Glomerular visceral epithelial cell (primary cell): ENCODE measurements around the gene ONECUT3.

Experiments used
- DNase-seq: peaks from one replicate; pipeline ENCODE4 v3.0.0-alpha.2; 2016; ENCODE audit errors: extremely low spot score

Gene ONECUT3

DNA sequence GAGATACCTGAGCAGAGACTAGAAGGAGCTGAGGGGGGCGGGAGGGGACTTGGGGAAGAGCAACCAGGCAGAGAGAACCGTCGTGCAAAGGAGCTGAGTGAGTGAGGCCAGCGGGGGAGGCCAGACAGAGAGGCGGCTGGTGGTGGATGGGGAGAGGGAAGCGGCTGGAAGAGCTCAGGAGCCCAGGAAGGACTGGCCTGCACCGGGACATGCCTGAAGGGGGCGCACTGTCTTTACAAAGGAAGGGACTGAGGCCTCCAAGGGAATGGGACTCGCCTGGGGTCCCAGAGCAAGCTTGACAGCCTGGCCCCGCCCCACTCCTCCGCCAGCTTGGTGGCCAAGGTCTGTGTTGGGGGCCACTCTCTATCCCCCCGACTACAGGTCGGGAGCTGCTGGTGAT lies 14.9 kb downstream of the ONECUT3 start:
- DNase-seq: no peak

DNA sequence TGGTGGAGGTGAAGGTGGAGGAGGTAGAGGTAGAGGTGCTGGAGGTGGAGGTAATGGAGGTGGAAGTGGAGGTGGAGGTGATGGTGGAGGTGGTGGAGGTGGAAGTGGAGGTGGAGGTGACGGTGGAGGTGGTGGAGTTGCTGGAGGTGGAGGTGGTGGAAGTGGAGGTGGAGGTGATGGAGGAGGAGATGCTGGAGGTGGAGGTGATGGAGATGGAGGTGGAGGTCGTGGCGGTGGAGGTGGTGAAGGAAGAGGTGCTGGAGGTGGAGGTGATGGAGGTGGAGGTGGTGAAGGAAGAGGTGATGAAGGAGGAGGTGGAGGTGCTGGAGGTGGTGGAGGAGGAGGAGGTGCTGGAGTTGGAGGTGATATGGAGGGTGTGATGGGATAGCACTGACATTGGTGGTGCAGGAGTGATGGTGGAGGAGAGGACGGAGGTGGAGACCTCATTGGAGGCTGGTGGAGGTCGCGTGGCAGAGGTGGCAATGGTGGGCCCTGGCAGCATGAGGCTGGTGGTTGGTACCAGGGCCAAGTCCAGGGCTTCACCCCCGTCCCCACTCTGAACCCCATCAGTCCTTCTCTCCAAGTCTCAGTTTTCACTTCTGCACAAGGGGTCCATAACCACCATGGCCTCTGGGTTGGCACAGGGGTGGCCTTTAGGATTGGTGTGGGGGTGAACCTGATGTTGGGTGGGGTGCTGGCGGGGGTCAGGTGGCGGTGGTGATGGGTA lies 15.8 kb downstream of the ONECUT3 start:
- no peak for DNase-seq

DNA sequence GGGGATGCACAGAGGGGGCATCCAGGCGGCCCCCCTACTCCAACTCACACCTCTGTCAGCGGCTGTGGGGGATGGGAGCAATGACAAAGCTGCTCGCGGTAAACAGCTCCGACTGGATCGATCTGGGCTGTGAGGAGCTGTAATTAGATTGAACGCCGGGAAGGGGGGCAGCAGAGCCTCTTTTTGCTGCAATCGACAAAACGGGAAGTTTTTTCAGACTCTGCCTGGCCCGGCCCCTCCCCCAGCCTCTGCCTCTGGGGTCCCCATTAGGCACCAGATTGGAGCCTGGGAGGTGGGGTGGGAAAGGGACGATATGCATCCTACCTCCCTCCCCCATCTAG lies 16.3 kb downstream of the ONECUT3 start:
- DNase-seq: no peak

DNA sequence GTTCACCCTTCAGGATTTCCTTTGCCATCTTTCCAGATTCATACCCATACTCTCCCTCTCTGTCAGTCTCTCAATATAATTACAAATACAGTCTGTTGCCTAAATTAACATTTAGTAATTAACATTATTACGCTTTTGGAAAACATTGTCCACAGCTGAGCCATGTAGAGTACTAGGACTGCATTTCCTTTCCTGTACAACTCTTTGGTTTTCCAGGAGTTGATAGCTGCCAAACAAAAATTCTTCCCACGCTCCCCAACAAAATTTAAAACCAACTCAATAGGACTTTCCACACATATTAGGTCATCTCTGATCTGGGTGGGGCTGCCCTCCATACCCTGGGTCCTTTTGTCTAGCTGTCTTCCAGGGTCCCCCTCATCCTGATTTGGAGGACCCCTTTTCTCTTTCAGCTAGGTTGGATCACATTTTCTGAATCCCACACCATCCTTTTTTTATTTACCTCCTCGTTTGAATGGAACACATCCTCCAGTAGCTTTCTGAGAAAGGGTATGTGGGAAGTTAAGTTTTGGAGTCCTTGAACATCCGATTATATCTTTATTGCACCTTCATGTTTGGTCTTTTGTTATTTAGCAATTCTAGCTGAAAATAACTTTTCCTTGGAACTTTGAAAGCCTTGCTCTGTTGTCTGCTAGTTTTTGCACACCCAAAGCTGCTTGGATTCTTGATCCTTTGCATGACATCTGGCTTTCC lies 17.7 kb downstream of the ONECUT3 start:
- DNase-seq: no peak

DNA sequence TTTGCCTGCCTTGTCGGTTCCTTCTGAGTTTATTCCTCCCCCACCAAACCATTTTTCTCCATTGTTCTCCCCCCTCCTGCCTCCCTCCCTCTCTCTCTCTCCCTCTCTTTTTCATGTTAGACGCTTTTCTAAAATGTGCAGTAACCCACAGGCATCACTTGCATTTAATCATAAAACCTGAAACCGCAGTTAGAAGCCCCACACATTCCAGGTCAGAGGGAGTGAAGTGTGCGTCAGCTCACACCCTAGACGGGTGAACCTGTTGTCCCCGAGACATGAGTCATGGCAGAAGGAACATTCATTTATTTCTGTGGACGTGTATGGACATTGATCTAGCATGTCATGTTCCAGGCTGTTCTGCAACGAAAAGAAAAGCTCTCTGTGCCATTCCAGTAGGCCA lies 19.9 kb downstream of the ONECUT3 start:
- peak; percentile 86 for DNase-seq

DNA sequence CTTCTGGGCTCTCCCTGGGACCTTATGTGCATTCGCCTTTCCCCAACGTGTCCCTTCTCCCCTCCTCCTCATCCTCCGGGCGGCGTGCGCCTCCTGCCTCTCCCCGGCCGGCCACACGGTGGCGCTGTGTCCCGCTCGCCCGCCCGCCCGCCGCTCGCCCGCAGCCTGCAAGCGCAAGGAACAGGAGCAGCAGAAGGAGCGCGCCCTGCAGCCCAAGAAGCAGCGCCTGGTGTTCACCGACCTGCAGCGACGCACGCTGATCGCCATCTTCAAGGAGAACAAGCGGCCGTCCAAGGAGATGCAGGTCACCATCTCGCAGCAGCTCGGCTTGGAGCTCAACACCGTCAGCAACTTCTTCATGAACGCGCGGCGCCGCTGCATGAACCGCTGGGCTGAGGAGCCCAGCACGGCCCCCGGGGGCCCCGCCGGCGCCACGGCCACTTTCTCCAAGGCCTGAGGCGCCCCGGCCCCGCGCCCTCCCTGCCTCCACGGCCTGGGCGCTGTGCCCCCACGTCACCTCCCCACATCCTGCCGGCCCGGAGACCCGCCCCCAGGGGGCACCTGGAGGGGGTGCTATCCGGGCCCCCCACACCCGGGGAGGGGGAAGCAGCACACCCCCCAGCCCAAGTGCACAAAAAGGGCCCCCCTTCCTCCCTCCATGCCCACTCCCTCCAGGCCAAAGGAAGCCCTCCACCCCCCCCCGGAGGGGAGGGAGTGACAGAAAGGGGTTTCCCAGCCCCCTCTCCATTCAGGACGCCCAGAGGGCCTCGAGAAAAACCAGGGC lies 21.9 kb downstream of the ONECUT3 start:
- peak; percentile 68 for DNase-seq

DNA sequence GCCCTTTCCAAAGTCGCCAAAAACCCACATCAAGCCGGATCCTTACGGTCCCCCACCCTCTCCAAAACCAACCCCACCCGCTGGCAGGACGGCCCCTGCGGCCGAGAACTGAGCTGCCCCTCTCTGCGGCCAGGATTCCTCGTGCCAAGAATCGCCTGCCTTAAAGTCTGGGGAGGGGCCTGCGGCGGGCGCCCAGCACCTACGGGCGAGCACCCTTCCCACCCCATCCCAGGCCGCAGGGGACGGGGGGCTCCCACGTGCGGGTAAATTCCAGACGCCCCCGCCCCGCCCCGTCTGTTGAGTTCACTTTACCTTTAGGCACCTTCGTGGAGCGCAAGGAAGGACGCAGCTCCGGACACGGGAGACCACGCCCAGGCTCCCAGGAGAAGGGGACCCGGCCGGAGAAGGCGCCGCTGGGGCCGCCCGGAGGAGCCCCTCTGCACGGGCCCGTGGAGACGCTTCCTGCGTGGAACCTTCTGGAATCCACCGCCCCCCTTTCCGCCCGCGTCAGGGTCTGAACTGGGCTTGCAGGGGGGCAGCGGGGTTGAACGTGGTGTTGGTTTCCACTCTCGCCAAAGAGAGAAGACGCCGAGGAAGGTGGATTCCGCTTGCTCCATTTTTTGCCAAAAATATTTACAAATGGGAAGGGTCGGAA lies 22.8 kb downstream of the ONECUT3 start:
- DNase-seq: no peak

DNA sequence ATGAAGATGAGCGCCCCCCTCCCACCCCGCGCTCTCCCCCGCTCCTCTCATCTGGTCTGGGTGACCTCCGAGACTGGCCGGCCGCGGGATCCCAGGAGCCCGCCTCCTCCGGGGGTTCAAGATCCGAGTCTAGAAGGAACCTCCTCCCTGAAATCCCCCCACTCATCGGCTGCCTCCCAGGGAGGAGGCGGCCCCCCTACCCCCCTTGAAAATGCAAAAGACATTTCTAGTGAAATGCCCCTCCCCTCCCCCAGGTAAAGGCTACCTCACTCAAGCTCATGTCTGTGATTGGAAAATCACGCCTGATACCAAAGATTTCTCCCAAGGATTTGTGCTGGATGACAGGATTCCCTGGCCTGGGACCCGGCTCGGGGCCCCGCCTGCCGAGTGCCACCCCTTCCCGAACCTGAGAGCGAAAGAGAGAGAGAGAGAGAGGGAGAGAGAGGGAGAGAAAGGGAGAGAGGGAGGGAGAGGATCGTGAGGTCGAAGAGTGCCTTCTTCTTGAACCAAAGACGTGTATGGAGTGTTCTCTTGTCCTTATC lies 23.4 kb downstream of the ONECUT3 start:
- DNase-seq: no peak

DNA sequence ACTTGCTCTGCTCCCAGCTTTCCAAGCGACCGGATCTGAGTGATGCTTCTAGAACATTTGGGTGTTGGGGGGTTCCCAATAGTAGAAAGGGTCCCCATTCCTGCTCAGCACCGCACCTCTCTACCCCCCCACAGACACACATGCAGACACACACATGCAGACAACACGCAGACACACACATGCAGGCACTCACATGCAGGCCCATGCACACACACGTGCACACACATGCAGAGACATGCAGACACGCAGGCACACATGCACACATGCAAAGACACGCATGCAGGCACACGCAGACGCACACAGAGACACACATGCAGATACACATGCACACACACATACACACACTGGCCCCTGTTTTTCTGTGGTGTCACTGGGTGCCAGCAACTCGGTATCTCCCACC lies 23.8 kb downstream of the ONECUT3 start:
- no peak for DNase-seq

DNA sequence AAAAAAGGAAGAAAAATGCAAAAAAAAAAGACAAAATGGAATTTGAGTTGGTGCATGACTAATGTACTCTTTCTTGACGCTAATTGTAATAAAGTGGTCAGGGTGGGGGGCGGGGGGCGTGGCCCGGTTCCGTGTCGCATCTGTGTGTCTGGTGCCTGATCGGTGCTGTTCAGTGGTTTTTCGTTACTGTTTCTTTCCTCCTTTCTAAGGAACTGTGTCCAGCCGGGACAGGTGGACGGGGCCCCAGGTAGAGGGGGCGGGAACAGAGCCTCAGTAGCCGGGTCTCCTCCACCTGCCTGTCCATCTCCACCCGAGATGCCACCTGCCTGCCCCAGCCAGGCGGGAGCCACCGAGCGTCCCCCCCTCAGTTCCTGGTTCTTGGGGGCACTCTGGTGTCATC lies 26.3 kb downstream of the ONECUT3 start:
- no peak for DNase-seq

DNA sequence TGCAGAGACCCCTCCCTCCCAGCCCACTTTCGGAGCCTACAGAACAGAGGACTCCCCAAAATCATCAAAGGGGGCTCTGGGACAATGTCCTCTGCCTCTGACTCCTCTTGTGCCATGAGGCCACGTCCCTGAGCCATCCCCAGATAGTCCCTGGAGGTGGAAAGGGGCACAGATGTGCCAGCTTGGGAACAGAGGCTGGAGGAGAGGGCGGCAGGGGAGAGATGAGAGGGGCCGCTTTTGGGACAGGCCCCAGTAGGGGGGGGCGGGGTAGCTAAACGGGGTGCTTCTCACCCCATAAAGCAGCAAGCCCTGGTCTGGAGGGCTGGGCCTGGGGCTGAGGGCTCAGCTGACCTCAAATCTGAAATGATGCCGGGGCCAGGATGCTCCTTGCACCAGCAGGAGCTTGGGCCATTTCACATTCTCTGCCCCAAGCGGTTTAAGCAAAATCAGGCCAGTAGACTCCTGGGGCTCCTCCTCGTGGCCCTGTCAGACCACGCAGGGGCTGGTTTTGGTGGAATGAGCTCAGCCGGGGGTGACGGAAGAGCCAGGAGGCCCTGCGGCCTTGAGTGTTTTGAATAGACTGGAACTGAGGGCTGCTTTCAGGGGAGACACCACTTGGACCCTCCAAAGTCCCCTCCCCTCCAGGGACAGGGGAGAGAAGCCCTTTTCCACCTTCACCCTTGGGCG lies 27.1 kb downstream of the ONECUT3 start:
- DNase-seq: no peak

DNA sequence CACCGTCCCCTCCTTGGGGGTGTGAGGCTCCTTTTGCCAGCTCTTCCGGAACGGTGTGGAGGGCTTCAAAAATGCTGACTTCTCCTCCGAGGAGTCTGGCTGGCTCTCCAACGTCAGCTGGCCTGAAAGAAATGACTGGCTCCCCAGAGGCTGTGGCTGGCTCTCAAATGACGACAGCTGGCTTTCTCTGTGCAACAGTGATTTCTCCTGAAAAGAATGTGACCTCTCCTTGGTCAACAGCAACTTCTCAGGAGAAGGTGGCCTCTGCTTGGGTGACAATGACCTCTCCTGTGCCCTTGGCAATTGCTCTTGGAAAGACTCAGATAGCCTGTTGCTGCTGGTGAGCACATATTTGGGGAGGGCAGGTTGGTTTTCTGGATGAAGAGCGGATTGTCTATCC lies 29.2 kb downstream of the ONECUT3 start:
- no peak for DNase-seq

DNA sequence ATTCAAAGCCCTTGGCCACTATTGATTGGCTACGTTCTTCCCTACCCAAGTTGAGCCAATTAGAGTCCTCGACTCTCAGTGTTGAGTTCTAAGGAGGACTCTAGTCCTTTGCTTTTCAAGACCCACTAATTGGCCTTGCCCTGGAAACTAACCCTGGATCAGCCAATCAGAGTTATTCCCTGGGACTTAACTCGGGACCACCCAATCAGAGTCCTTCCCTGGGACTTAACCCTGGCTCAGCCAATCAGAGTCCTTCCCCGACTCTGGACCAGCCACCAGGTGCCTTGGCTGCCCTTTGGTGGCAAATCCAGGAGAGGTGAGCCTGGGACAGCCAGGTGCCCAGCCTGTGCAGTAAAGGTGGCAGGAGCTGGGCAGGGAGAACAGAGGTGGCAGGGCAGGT lies 30.0 kb downstream of the ONECUT3 start:
- DNase-seq: no peak

DNA sequence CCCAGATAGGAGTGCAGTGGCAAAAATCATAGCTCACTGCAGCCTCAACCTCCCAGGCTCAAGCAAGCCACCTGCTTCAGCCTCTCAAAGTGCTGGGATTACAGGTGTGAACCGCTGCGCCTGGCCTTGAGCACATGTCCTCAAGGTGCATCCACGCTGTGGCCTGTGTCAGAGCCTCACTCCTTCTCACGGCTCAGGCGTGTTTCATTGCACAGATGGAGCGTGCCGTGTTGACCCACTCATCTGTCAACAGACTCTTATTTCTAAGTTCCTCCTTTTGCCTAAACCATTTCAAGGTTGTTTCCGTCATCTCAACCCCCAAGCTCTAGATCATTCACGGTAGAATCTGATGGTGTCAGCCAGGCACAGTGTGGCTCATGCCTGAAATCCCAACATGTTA lies 30.6 kb downstream of the ONECUT3 start:
- DNase-seq: no peak

DNA sequence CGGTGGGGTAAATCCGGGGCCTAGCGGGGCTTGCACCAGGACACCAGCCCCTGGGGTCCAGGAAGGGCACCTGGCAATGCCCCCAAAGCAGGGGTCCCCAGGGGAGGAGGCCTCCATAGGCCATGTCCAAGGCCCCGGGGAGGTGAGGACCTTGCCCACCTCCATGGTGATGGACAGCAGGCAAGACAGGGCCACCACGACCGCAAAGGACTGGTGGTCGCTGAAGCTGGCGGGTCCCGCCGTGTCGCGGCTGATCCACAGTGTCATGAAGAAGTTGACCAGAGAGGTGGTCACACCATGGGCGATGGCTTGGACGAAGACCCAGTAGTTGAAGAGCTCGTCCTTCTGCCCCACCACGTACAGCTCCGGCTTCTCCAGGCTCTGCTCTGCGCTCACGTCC lies 32.0 kb downstream of the ONECUT3 start:
- DNase-seq: no peak

DNA sequence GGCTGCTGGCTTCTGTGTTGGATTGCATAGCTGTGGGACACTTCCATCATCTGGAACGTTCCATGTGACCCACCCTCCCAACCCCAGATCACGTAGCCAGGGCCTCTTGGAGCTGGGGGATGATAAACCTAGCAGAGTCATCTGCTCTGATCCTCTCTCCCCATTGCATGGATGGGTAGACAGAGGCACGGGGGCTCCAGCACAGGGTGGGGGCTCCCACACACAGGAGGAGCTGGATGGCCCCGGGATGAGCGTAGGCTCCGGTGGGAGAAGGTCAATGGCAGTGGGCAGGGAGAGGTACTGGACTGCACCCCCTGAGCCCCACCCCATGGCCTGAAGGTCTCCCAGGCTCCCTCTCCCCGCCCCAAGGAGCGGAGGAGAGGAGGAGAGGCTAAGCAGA lies 33.4 kb downstream of the ONECUT3 start:
- no peak for DNase-seq

DNA sequence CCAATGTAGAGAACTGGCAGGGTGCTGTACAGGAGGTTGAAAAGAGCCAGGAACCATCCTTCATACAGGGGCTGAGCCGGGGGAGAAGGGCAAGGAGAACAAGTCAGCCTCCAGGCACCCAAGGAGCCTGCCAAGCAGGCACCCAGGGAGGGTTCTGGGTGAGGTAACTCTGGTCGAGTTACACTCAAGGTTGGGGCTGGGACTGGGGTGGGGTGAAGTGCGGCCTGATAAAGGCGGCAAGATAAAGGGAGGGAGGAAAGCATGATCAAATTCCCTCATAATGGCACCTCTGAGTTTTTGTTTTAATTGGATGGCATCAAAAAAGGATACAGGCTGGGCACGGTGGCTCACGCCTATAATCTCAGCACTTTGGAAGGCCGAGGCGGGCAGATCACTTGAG lies 33.8 kb downstream of the ONECUT3 start:
- DNase-seq: no peak

DNA sequence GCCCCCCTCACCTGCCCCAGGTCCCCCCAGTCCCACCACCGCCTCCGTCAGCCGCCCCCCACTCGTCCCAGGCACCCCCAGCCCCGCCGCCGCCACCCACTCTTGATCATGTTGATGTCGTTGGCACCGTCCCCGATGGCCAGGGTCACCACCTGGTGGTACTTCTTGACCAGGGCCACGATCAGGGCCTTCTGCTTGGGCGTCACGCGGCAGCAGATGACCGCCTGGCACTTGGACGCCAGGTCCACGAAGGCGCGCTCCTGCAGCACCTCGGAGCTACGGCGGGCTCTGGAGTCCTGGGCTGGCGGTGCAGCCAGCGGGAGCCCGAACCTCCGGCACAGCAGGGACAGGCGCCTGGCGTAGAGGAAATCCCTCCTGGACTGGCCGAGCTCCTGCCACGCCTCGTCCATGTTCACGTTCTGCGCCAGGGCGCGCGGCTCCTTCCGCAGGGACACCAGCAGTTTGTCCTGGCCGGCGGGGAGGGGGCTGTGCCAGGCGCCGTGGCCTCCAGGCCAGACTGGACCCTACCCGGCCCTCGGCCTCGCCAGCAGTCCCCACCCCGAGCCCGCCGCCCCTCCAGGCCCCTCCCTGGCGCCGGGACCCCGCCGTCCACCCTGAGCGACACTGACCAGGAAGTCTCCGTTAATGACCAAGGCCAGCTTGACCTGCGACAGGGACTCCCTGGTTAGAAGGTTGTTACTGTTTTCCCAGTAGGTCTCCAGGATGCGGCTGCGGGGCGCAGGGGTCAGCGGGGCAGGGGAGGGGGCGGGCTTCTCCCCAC lies 36.1 kb downstream of the ONECUT3 start:
- DNase-seq: peak; percentile 28

DNA sequence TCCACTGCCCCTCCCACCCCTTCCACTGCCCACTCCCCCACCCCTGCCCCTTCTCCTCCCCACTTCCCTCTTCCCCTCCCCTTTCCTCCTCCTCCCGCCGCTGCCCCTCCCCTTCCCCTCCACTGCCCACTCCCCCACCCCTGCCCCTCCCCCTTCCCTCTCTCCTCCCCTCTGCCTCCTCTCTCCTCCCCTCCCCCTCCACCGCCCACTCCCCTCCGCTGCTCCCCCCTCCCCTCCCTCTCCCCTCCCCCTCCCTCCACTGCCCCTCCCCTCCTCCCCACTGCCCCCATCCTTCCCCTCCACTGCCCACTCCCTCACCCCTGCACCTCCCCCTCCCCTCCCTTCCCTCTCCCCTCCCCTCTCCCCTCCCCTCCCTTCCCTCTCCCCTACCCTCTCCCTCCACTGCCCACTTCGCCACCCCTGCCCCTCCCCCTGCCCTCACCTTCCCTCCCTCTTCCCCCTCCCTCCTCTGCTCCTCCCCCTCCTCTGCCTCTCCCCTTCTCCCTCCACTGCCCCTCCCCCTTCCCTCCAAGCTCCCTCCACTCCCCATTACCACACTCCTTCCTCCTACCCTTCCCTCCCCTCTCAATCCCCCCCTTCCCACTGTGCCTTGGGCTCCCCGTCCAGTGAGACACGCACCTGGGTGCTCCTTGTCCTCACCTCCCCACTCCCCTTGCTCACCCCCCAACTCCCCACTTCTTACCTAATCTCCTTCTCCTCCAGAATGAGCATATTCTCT lies 36.9 kb downstream of the ONECUT3 start:
- no peak for DNase-seq

DNA sequence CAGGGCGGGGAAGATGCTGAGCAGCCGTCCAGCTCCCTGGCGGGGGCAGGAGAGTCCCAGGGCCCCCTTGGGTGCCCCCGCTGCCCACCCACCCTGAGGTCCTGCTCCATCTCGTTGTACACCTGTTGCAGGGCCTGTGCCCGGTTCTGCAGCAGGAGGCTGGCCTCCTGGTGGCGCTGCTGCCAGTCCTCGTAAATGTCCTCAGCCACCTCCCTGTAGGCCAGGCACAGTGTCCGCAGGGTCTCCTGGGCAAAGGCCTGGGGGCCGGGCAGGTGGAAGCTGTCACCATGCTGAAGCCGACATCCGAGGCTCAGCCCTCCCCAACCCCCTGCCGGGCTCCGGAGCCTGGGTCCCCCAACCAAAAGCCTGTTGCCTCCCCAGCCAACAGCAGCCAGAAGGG lies 38.6 kb downstream of the ONECUT3 start:
- no peak for DNase-seq
